Measurements from ENCODE around the gene NUMA1. TPM values are rescaled to one million over a fixed set of nuclear protein-coding genes. Genes with fewer than 3 reads are reported as not detected.

The NUMA1 gene
- total and polyA plus RNA-seq, 9 of the 15 experiments (the other 6 are each of a cell fraction or from before 2014, with no cell fraction given), result 4.1 to 104 (median 51.2) TPM

DNA sequence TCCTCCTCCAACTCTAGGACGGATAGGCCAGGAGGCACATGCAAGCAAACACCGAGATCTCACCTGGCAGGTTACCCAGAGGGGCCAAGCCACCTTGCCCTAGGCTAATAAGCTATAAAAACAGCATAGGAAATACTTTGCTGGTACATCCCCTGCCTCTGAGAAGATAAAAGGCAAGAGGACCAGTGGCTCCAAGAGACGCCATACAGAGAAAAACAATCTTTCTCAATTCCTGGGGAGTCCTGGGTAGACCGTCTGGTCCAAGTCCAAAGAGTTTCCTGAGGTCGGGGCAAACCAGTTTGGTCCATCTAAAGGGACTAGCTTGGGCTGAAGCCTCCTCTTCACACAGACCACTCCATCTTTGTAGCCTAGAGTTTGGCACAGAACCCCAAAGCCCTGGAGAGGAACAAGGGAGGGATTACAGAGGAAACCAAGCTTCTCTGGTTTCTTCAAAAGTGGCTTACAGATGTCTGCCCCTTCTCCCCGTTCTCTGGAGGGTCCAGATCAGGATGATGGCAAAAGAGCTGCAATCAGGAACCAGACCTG lies 40.4 kb downstream of the NUMA1 start (continued):
- TF ChIP-seq, protein P1, sequence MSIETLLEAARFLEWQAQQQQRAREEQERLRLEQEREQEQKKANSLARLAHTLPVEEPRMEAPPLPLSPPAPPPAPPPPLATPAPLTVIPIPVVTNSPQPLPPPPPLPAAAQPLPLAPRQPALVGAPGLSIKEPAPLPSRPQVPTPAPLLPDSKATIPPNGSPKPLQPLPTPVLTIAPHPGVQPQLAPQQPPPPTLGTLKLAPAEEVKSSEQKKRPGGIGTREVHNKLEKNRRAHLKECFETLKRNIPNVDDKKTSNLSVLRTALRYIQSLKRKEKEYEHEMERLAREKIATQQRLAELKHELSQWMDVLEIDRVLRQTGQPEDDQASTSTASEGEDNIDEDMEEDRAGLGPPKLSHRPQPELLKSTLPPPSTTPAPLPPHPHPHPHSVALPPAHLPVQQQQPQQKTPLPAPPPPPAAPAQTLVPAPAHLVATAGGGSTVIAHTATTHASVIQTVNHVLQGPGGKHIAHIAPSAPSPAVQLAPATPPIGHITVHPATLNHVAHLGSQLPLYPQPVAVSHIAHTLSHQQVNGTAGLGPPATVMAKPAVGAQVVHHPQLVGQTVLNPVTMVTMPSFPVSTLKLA (conservative IDR thresholded peaks at IDR 0.05), result no peak
- no peak for TF ChIP-seq ZNF764 (CRISPR knock-in tag; IDR thresholded peaks at IDR 0.05; ENCODE audit: low read depth)
- no peak for TF ChIP-seq SRSF9 (IDR thresholded peaks at IDR 0.05; ENCODE audit: borderline replicate concordance, low read depth, low read length)
- no peak for TF ChIP-seq TCF3 (CRISPR knock-in tag; IDR thresholded peaks at IDR 0.05)

DNA sequence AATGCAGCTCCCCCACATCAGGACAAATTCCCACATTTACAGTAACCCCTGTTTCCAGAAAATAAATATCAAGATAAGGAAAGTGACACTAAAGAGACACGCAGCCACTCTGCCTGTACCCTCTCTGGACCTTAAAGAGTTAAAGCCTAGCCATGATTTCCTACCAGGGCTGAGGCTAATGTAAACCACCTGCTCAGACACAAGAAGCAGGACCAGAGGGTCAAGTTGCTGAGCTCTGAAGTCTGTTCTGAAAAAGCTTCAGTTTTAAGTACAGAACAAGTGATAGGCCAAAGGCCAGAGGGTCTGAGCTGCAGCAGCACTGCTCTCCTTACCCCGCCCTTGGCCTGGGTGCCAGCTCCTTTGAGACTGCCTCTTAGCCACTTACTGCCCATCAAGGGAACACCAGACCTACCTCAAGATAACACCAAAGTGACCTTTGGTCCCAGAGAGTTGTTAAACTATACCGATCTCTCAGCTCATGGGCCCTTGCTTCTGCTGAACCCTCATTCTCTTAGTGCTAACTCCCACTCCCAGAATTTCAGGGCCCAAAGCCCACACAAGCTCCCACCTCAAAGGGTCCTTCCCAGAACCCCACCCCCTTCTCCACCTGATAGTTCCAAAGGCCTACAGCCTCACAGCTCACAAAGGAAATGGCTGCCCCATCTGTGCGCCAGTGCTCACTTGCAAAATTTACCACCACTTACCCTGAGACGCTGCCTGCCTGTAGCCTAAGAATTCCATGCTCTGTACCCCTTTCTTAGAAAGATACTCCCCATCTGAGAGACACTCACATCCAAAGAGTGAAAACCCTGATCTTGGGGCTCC lies 41.1 kb downstream of the NUMA1 start:
- Histone ChIP-seq H3K36me3 (ENCODE audit: control insufficient read depth, insufficient read depth, low read length) (peaks cover 17% of the 10 kb centered on the region), H3K9ac (ENCODE audit: insufficient read depth in 1 of 2, low read depth in 2 of 2, low read length in 2 of 2) (no peak overlapping the region; a peak in 1 of 4 replicates), H3K79me2 (ENCODE audit: control insufficient read depth, insufficient read depth, low read length) (peaks cover 66% of the 10 kb centered on the region), H4K20me1 (replicated peaks; ENCODE audit: control insufficient read depth, insufficient read depth, low read length) (0 out of 2 replicates have a peak, but pooled peaks cover 10% of the 10 kb centered on the region), H3K9me1 (ENCODE audit: control insufficient read depth, insufficient read depth, low read length) (peaks cover 3% of the 10 kb centered on the region), H3K4me2 (ENCODE audit: insufficient read depth, low read length) (no peak overlapping the region), H3K4me1 (replicated peaks in 1 of 2; ENCODE audit: control insufficient read depth in 2 of 2, insufficient read depth in 2 of 2, low read length in 2 of 2) (peaks cover 26 to 30% of the 10 kb centered on the region in 2 experiments), H3K9me3 (replicated peaks; ENCODE audit: control insufficient read depth, insufficient read depth, low read depth, low read length) (no peaks in the 10 kb centered on the region), H3K27ac (ENCODE audit: extremely low read depth, low read depth, low read length) (no peak overlapping the region), H3K4me3 (no peak overlapping the region), H2AFZ (ENCODE audit: low read depth, low read length) (no peak overlapping the region), H3K27me3 (ENCODE audit: control insufficient read depth in 2 of 2, insufficient read depth in 2 of 2, low read length in 2 of 2) (no peaks in the 10 kb centered on the region)
- ATAC-seq (no peak), FAIRE-seq (no peak), DNase-seq (ENCODE audit: extremely low read depth in 1 of 4, low spot score in 3 of 4) (no peak)
- in situ Hi-C loops (cut with MboI) (no loop called here), intact Hi-C loops (cut with micrococcal nuclease) (no loop called here)
- POLR2A ChIA-PET, result interaction anchor here (0.6 to 2.0 kb wide), 4 partner anchors 8 to 23 kb away, joined by 3 to 5 read pairs (median 3); no protein-coding TSS in a partner anchor
- CTCF ChIA-PET (ENCODE audit: low intra/inter-chr PET ratio), result no interaction called here
- 68% methylated on average over 5 of the region's 5 CpGs for WGBS (ENCODE audit: insufficient coverage, low coverage, missing lambda C conversion rate)
- no TSS peak for BruUV-seq (replicated peaks)
- TF ChIP-seq HNRNPUL1 (IDR thresholded peaks at IDR 0.05; ENCODE audit: low read length) (no peak), FOXA3 (CRISPR knock-in tag; conservative IDR thresholded peaks at IDR 0.05 in 1 of 2, IDR thresholded peaks at IDR 0.05 in 1 of 2) (no peak), HNRNPK (IDR thresholded peaks at IDR 0.05; ENCODE audit: low read depth, low read length, poor library complexity, severe bottlenecking) (no peak)

Data from K562 (cell line).